Osteoblast (primary cell): ENCODE data around the gene ATL2. TPM values are rescaled to one million over a fixed set of nuclear protein-coding genes. Genes with fewer than 3 reads are reported as not detected.

Source experiments
- DNase-seq: peaks from one replicate; pipeline ENCODE4 v3.0.0; 2011; ENCODE audit warnings: low spot score, mixed read lengths; ENCODE audit not compliant: insufficient read length; ENCODE audit errors: missing footprints
- H2AFZ ChIP-seq: 2 replicates; pipeline ENCODE4 v1.6.0; 2011; ENCODE audit warnings: mild to moderate bottlenecking, low read length
- H3K27ac ChIP-seq: 2 replicates; pipeline ENCODE4 v1.5.1; 2011; ENCODE audit warnings: mild to moderate bottlenecking, low read depth, low read length, moderate library complexity
- H3K27me3 ChIP-seq: 2 replicates; pipeline ENCODE4 v1.6.0; 2012; ENCODE audit warnings: mild to moderate bottlenecking, control low read depth, inconsistent platforms, low read length, moderate library complexity; ENCODE audit not compliant: insufficient read depth
- H3K36me3 ChIP-seq: 2 replicates; pipeline ENCODE4 v1.5.1; 2011; ENCODE audit warnings: mild to moderate bottlenecking, low read length, control low read depth, moderate library complexity; ENCODE audit not compliant: insufficient read depth
- H3K4me1 ChIP-seq: 2 replicates; pipeline ENCODE4 v1.5.1; 2011; ENCODE audit warnings: mild to moderate bottlenecking, low read length, control low read depth, moderate library complexity; ENCODE audit not compliant: insufficient read depth
- H3K4me2 ChIP-seq: 2 replicates; pipeline ENCODE4 v1.6.0; 2011; ENCODE audit warnings: mild to moderate bottlenecking, low read length; ENCODE audit not compliant: insufficient read depth
- H3K4me3 ChIP-seq: fragments of 200-600 bp; sonication (generic); 3 replicates; pipeline ENCODE4 v1.5.1; 2012; ENCODE audit warnings: mild to moderate bottlenecking, low read length, inconsistent platforms; ENCODE audit not compliant: insufficient read depth
- H3K79me2 ChIP-seq: 2 replicates; pipeline ENCODE4 v1.6.0; 2012; ENCODE audit warnings: mild to moderate bottlenecking, low read length, control low read depth, inconsistent platforms; ENCODE audit not compliant: insufficient read depth
- H3K9me3 ChIP-seq: 2 replicates; pipeline ENCODE4 v1.5.1; 2011; ENCODE audit warnings: low read depth, low read length, control low read depth
- H4K20me1 ChIP-seq: 2 replicates; pipeline ENCODE4 v1.6.0; 2012; ENCODE audit warnings: mild to moderate bottlenecking, low read length, control low read depth; ENCODE audit not compliant: insufficient read depth
- total RNA-seq: library from RNA; depleted of rRNA; stranded (reverse); fragments of >200 nt; gene quantifications from 2 replicates; pipeline ENCODE4 v1.2.3, GENCODE V29; 2012
- TF ChIP-seq, protein P1 (sequence below): IDR thresholded peaks from 2 replicates; pipeline ENCODE4 v1.5.1; 2011; ENCODE audit warnings: mild to moderate bottlenecking, low read depth, low read length, moderate library complexity; ENCODE audit errors: extremely low read depth

Gene ATL2
- total RNA-seq, 1 donor, result 64.4 TPM

GRCh38 chr2:38301340-38301968 is 75.6 kb downstream of the ATL2 start:
- DNase-seq, result no peak
- no peaks in the 10 kb centered on the region for H4K20me1 ChIP-seq
- peaks cover 23% of the 10 kb centered on the region for H3K79me2 ChIP-seq
- TF ChIP-seq, protein P1, sequence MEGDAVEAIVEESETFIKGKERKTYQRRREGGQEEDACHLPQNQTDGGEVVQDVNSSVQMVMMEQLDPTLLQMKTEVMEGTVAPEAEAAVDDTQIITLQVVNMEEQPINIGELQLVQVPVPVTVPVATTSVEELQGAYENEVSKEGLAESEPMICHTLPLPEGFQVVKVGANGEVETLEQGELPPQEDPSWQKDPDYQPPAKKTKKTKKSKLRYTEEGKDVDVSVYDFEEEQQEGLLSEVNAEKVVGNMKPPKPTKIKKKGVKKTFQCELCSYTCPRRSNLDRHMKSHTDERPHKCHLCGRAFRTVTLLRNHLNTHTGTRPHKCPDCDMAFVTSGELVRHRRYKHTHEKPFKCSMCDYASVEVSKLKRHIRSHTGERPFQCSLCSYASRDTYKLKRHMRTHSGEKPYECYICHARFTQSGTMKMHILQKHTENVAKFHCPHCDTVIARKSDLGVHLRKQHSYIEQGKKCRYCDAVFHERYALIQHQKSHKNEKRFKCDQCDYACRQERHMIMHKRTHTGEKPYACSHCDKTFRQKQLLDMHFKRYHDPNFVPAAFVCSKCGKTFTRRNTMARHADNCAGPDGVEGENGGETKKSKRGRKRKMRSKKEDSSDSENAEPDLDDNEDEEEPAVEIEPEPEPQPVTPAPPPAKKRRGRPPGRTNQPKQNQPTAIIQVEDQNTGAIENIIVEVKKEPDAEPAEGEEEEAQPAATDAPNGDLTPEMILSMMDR, result no peak
- H3K27ac ChIP-seq, result no peak overlapping the region
- H3K36me3 ChIP-seq, result peaks cover 21% of the 10 kb centered on the region
- no peak overlapping the region for H3K4me3 ChIP-seq
- H3K9me3 ChIP-seq, result no peaks in the 10 kb centered on the region
- no peak overlapping the region for H3K4me2 ChIP-seq
- H2AFZ ChIP-seq, result no peak overlapping the region
- H3K27me3 ChIP-seq, result no peaks in the 10 kb centered on the region
- no peaks in the 10 kb centered on the region for H3K4me1 ChIP-seq

DNA sequence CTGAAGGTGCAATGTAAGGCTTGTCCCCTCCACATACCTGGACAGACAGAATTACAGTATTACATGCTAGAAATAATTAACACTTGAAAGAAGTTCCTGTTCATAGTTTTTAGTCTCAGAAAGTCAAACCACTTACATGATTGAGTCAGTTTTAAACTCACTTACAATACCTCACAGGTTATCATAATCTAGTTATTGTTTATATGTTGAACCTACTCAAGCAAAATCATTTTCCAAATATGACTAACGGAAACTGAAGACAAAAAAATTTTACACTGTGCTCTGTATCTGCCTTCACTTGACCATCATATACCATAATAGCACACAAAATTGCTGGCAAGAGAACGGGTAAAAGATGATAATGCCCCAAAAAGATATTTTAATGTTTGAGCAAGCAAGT is 78.5 kb downstream of the ATL2 start:
- Histone ChIP-seq H3K27ac (no peak overlapping the region), H3K4me1 (no peaks in the 10 kb centered on the region), H3K9me3 (no peaks in the 10 kb centered on the region), H3K4me2 (no peak overlapping the region), H3K4me3 (no peak overlapping the region), H4K20me1 (no peaks in the 10 kb centered on the region), H3K36me3 (peaks cover 31% of the 10 kb centered on the region), H3K27me3 (no peaks in the 10 kb centered on the region), H2AFZ (no peak overlapping the region), H3K79me2 (peaks cover 14% of the 10 kb centered on the region)
- TF ChIP-seq, protein P1, result no peak
- DNase-seq, result no peak

DNA sequence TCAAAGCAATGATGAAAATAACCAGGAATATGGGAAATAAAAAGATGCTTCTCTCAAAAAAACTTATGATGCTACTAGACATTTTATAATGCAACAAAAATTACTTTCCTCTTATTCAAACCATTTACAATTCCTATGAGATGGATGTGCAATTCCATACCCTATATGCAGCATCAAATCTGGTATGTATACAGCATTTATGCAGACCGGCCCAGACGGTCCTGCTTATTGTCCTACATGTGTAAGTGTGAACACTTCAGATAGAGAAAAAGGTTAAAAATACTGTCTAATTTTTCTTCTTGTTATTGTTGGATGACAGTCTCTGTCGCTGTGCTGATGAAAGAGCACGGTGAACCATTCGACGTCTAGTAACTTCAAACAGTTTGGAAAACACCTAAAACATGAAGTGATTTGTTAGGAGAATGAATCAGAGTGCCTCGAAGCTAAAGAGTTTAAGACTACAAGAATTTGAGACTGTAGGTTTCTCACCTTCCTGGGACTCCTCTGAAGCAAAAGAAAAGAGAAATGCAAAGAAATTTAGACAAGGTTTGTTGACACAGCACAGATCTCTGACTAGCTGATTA is 80.8 kb downstream of the ATL2 start:
- H3K4me3 ChIP-seq, result no peak overlapping the region
- no peaks in the 10 kb centered on the region for H3K9me3 ChIP-seq
- H4K20me1 ChIP-seq, result no peaks in the 10 kb centered on the region
- no peak overlapping the region for H3K27ac ChIP-seq
- H3K4me2 ChIP-seq, result no peak overlapping the region
- H2AFZ ChIP-seq, result no peak overlapping the region
- peaks cover 31% of the 10 kb centered on the region for H3K36me3 ChIP-seq
- H3K79me2 ChIP-seq, result peaks cover under 1% of the 10 kb centered on the region
- no peak for DNase-seq
- no peaks in the 10 kb centered on the region for H3K27me3 ChIP-seq
- no peaks in the 10 kb centered on the region for H3K4me1 ChIP-seq
- TF ChIP-seq, protein P1, result no peak

DNA sequence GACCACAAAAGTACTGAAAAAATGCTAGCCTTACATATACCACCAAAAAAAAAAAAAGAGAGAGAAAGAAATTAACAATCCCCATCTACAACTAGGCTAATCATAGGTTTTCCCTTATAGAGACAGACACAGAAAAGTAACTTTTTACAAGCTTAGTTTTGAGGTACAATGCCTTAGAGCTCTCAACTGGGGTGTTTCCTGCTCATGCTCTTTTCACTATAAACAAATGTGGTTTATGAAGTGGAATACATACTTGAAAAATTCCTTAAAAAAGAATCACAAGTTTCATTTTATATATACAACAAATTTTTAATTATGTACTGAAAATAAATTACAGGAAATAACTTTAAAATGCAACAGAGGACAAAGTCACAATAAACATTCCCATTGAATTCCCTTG is 82.5 kb downstream of the ATL2 start:
- DNase-seq, result no peak
- Histone ChIP-seq H3K4me2 (no peak overlapping the region), H3K36me3 (peaks cover 31% of the 10 kb centered on the region), H3K4me1 (no peaks in the 10 kb centered on the region), H4K20me1 (no peaks in the 10 kb centered on the region), H3K27me3 (no peaks in the 10 kb centered on the region), H3K4me3 (no peak overlapping the region), H3K79me2 (no peaks in the 10 kb centered on the region), H3K9me3 (no peaks in the 10 kb centered on the region), H3K27ac (no peak overlapping the region), H2AFZ (no peak overlapping the region)
- TF ChIP-seq, protein P1, result no peak
